HL-60 (cell line): ENCODE results near the gene GSK3B.

ENCODE experiments used
- GABPA ChIP-seq: IDR thresholded peaks from 2 replicates; pipeline ENCODE4 v1.6.1; 2012; ENCODE audit warnings: low read depth
- SPI1 ChIP-seq: IDR thresholded peaks from 2 replicates; pipeline ENCODE4 v1.6.1; 2012; ENCODE audit warnings: low read depth, mild to moderate bottlenecking, borderline replicate concordance
- TF ChIP-seq, protein P1 (sequence below): IDR thresholded peaks from one replicate; pipeline ENCODE4 v1.5.1; 2011; ENCODE audit warnings: low read length, control low read depth, inconsistent platforms; ENCODE audit not compliant: insufficient read depth
- TF ChIP-seq, protein P2 (sequence below): IDR thresholded peaks from 2 replicates; pipeline ENCODE4 v1.6.1; 2012; ENCODE audit warnings: low read depth; ENCODE audit not compliant: insufficient replicate concordance

DNA sequence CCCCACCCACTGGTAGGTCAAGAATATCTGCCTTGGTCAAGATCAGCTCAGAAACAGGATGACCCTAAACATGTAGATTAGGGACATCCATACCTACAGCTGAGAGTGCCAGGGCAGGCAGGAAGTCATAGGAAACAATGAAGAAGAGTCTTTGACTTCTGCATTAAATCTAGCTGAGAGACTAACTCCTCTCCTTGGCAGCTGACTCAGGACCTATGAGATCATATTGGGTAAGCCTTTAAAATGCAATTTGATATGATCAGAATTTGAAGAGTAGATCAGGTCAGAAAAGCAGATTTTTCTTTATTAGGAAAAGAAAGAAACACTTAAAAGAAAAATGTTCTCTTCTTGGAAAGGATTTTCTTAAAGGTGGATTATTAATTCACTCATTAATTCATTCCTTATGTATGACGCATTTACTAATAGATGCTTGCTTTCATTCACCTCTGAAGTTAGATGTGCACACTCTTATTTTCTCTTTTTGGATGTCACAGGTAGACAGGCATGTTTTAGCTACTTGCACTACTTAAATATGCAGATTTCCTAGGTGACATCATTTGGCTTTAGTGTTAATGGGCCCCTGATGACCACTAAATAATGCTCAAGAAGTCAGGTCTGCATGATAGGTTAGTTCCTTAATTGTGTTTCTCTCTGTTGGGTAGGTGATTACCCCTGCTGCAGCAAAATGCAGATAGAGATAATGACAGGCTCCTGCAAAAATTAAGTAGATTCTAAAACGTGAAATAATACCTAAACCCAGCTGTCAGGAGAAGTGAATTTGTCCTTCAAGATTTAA is 35.7 kb upstream of the GSK3B start:
- TF ChIP-seq, protein P1, sequence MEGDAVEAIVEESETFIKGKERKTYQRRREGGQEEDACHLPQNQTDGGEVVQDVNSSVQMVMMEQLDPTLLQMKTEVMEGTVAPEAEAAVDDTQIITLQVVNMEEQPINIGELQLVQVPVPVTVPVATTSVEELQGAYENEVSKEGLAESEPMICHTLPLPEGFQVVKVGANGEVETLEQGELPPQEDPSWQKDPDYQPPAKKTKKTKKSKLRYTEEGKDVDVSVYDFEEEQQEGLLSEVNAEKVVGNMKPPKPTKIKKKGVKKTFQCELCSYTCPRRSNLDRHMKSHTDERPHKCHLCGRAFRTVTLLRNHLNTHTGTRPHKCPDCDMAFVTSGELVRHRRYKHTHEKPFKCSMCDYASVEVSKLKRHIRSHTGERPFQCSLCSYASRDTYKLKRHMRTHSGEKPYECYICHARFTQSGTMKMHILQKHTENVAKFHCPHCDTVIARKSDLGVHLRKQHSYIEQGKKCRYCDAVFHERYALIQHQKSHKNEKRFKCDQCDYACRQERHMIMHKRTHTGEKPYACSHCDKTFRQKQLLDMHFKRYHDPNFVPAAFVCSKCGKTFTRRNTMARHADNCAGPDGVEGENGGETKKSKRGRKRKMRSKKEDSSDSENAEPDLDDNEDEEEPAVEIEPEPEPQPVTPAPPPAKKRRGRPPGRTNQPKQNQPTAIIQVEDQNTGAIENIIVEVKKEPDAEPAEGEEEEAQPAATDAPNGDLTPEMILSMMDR, result no peak
- no peak for TF ChIP-seq SPI1
- TF ChIP-seq, protein P2, sequence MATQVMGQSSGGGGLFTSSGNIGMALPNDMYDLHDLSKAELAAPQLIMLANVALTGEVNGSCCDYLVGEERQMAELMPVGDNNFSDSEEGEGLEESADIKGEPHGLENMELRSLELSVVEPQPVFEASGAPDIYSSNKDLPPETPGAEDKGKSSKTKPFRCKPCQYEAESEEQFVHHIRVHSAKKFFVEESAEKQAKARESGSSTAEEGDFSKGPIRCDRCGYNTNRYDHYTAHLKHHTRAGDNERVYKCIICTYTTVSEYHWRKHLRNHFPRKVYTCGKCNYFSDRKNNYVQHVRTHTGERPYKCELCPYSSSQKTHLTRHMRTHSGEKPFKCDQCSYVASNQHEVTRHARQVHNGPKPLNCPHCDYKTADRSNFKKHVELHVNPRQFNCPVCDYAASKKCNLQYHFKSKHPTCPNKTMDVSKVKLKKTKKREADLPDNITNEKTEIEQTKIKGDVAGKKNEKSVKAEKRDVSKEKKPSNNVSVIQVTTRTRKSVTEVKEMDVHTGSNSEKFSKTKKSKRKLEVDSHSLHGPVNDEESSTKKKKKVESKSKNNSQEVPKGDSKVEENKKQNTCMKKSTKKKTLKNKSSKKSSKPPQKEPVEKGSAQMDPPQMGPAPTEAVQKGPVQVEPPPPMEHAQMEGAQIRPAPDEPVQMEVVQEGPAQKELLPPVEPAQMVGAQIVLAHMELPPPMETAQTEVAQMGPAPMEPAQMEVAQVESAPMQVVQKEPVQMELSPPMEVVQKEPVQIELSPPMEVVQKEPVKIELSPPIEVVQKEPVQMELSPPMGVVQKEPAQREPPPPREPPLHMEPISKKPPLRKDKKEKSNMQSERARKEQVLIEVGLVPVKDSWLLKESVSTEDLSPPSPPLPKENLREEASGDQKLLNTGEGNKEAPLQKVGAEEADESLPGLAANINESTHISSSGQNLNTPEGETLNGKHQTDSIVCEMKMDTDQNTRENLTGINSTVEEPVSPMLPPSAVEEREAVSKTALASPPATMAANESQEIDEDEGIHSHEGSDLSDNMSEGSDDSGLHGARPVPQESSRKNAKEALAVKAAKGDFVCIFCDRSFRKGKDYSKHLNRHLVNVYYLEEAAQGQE, result no peak
- TF ChIP-seq GABPA, result no peak
